OCI-LY1 (cell line): ENCODE measurements around the gene YWHAH.

Experiments
- H2AFZ ChIP-seq: fragments of 200-600 bp; sonication (generic), shearing (Covaris generic); 2 replicates; pipeline ENCODE4 v1.6.0; 2014; ENCODE audit warnings: antibody characterized with exemption, mild to moderate bottlenecking, low read length
- H3F3A ChIP-seq: fragments of 200-600 bp; sonication (generic), shearing (Covaris generic); 2 replicates; pipeline ENCODE4 v1.6.0; 2014; ENCODE audit warnings: mild to moderate bottlenecking, antibody characterized with exemption, low read length, moderate library complexity; ENCODE audit not compliant: insufficient read depth
- H3K27ac ChIP-seq: fragments of 200-600 bp; sonication (generic); 2 replicates; pipeline ENCODE4 v1.5.1; 2014; ENCODE audit warnings: low read length, mixed run types, mild to moderate bottlenecking, low read depth; ENCODE audit not compliant: poor library complexity, severe bottlenecking
- H3K27me3 ChIP-seq: fragments of 200-600 bp; sonication (generic); 2 replicates; pipeline ENCODE4 v1.6.0; 2014; ENCODE audit warnings: antibody characterized with exemption, mild to moderate bottlenecking, low read length, moderate library complexity; ENCODE audit not compliant: insufficient read depth
- H3K36me3 ChIP-seq: fragments of 200-600 bp; sonication (generic); 2 replicates; pipeline ENCODE4 v1.6.1; 2014; ENCODE audit warnings: mild to moderate bottlenecking, antibody characterized with exemption, low read length, moderate library complexity, mixed read lengths; ENCODE audit not compliant: insufficient read depth
- H3K4me1 ChIP-seq: fragments of 200-600 bp; sonication (generic); 2 replicates; pipeline ENCODE4 v1.5.1; 2014; ENCODE audit warnings: mild to moderate bottlenecking, low read length, moderate library complexity; ENCODE audit not compliant: insufficient read depth, severe bottlenecking
- H3K4me2 ChIP-seq: fragments of 200-600 bp; sonication (generic), shearing (Covaris generic); 2 replicates; pipeline ENCODE4 v1.6.1; 2014; ENCODE audit warnings: low read length
- H3K4me3 ChIP-seq: fragments of 200-600 bp; sonication (generic); 2 replicates; pipeline ENCODE4 v1.5.1; 2014; ENCODE audit warnings: low read length, low read depth, mild to moderate bottlenecking, mixed read lengths; ENCODE audit not compliant: poor library complexity, severe bottlenecking
- H3K79me2 ChIP-seq: fragments of 200-600 bp; shearing (Covaris generic); 2 replicates; pipeline ENCODE4 v1.6.1; 2016; ENCODE audit warnings: mixed run types, low read length, mixed read lengths; ENCODE audit not compliant: insufficient read depth
- H3K9ac ChIP-seq: fragments of 200-600 bp; sonication (generic), shearing (Covaris generic); 2 replicates; pipeline ENCODE4 v1.6.1; 2014; ENCODE audit warnings: mild to moderate bottlenecking, low read length, mixed read lengths
- H3K9me2 ChIP-seq: fragments of 200-600 bp; sonication (generic), shearing (Covaris generic); 2 replicates; pipeline ENCODE4 v1.6.1; 2014; ENCODE audit warnings: low read depth, mild to moderate bottlenecking, low read length, mixed read lengths
- H3K9me3 ChIP-seq: fragments of 200-600 bp; shearing (Covaris generic); 2 replicates; pipeline ENCODE4 v1.6.1; 2014; ENCODE audit warnings: low read length, mixed read lengths
- H4K20me1 ChIP-seq: fragments of 200-600 bp; sonication (generic), shearing (Covaris generic); 2 replicates; pipeline ENCODE4 v1.6.0; 2016; ENCODE audit warnings: mild to moderate bottlenecking, low read length; ENCODE audit not compliant: insufficient read depth
- EZH2 ChIP-seq: fragments of 200-600 bp; sonication (generic), shearing (Covaris generic); IDR thresholded peaks from 2 replicates; pipeline ENCODE4 v1.8.0; 2017; ENCODE audit warnings: borderline replicate concordance, mixed run types, mild to moderate bottlenecking, antibody characterized with exemption, low read length, moderate library complexity, mixed read lengths
- TF ChIP-seq, protein P1 (sequence below): fragments of 200-600 bp; sonication (generic), shearing (Covaris generic); IDR thresholded peaks from 2 replicates; pipeline ENCODE4 v1.5.1; 2017; ENCODE audit warnings: mild to moderate bottlenecking, antibody characterized with exemption, low read length, moderate library complexity, mixed read lengths

The YWHAH gene

GRCh38 chr22:31901388-31902137 lies 42.8 kb upstream of the YWHAH start:
- H3K9me3 ChIP-seq: no peaks in the 10 kb centered on the region
- H3K4me3 ChIP-seq: no peak overlapping the region
- no peaks in the 10 kb centered on the region for H3K4me1 ChIP-seq
- no peaks in the 10 kb centered on the region for H3K27me3 ChIP-seq
- H3K9ac ChIP-seq: no peak overlapping the region
- no peaks in the 10 kb centered on the region; the same call in 1 of the 2 replicates for H3F3A ChIP-seq
- no peaks in the 10 kb centered on the region for H3K79me2 ChIP-seq
- no peak overlapping the region for H3K4me2 ChIP-seq
- no peak overlapping the region for H3K27ac ChIP-seq
- no peaks in the 10 kb centered on the region for H4K20me1 ChIP-seq
- H2AFZ ChIP-seq: no peak overlapping the region
- H3K36me3 ChIP-seq: peaks cover 67% of the 10 kb centered on the region
- TF ChIP-seq, protein P1, sequence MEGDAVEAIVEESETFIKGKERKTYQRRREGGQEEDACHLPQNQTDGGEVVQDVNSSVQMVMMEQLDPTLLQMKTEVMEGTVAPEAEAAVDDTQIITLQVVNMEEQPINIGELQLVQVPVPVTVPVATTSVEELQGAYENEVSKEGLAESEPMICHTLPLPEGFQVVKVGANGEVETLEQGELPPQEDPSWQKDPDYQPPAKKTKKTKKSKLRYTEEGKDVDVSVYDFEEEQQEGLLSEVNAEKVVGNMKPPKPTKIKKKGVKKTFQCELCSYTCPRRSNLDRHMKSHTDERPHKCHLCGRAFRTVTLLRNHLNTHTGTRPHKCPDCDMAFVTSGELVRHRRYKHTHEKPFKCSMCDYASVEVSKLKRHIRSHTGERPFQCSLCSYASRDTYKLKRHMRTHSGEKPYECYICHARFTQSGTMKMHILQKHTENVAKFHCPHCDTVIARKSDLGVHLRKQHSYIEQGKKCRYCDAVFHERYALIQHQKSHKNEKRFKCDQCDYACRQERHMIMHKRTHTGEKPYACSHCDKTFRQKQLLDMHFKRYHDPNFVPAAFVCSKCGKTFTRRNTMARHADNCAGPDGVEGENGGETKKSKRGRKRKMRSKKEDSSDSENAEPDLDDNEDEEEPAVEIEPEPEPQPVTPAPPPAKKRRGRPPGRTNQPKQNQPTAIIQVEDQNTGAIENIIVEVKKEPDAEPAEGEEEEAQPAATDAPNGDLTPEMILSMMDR: no peak
- no peak for TF ChIP-seq EZH2
- H3K9me2 ChIP-seq: no peaks in the 10 kb centered on the region

DNA sequence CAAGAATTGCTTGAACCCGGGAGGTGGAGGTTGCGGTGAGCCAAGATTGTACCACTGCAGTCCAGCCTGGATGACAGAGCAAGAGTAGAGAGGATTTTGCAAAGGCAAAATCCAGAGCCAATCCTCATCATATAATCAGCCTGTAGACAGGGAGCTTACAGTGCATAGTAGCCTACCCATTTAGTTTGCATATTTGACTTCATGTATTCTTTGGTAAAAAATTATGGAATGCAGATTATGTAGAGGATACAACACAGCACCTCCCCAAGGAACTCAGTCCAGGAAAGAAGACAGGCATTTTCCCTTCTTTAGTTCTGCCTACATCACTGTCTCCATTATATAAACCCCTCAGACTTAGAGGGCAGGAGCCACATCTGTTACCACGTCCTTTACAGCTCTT lies 39.7 kb upstream of the YWHAH start:
- no peaks in the 10 kb centered on the region for H3K27me3 ChIP-seq
- no peaks in the 10 kb centered on the region for H3K9me2 ChIP-seq
- H3K79me2 ChIP-seq: no peaks in the 10 kb centered on the region
- H3K27ac ChIP-seq: no peak overlapping the region
- no peaks in the 10 kb centered on the region for H3K9me3 ChIP-seq
- H3K36me3 ChIP-seq: peaks cover 60% of the 10 kb centered on the region
- no peaks in the 10 kb centered on the region for H4K20me1 ChIP-seq
- H3K4me2 ChIP-seq: no peak overlapping the region
- no peaks in the 10 kb centered on the region; the same call in 1 of the 2 replicates for H3F3A ChIP-seq
- no peak for TF ChIP-seq EZH2
- TF ChIP-seq, protein P1: no peak
- H3K9ac ChIP-seq: no peak overlapping the region
- H3K4me1 ChIP-seq: no peaks in the 10 kb centered on the region
- H3K4me3 ChIP-seq: no peak overlapping the region
- H2AFZ ChIP-seq: no peak overlapping the region

DNA sequence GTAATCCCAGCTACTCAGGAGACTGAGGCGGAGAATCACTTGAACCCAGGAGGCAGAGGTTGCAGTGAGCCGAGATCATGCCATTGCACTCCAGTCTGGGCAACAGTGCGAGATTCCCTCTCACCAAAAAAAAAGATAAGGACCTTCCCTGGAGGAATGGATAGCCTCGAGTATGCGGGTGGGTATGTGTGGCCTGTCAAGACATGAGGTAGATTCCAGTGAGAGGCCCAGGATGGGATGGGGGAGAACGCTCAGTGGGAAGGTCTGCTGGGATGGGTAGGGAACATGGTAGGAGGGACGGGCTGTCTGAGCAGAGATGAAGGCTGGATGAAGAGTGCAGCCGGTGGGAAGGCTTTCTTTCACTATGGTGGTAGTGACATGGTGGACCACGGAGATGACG lies 39.0 kb upstream of the YWHAH start:
- Histone ChIP-seq H3K36me3 (peaks cover 64% of the 10 kb centered on the region), H3K9me3 (no peaks in the 10 kb centered on the region), H3K4me3 (no peak overlapping the region), H3K27me3 (no peaks in the 10 kb centered on the region), H3K27ac (no peak overlapping the region), H2AFZ (no peak overlapping the region), H4K20me1 (no peaks in the 10 kb centered on the region), H3K4me2 (no peak overlapping the region), H3K4me1 (no peaks in the 10 kb centered on the region), H3K79me2 (no peaks in the 10 kb centered on the region), H3K9me2 (no peaks in the 10 kb centered on the region), H3K9ac (no peak overlapping the region), H3F3A (no peaks in the 10 kb centered on the region; the same call in 1 of the 2 replicates)
- TF ChIP-seq, protein P1: no peak
- no peak for TF ChIP-seq EZH2
